GM18861 (cell line): ENCODE measurements around the gene TAAR6.
"Not testable (repeated sequence)": the region's sequence is repeated elsewhere in the genome, so short reads cannot be mapped to it uniquely, and the experiment has no call there.

Experiments used
- ATAC-seq: cut with Tn5 transposase; IDR thresholded peaks from one replicate; pipeline ENCODE4 v1.9.1; 2021; ENCODE audit not compliant: unreplicated experiment

TAAR6 gene

GRCh38 chr6:132587424-132587823 is 17.3 kb downstream of the TAAR6 start:
- no peak for ATAC-seq

DNA sequence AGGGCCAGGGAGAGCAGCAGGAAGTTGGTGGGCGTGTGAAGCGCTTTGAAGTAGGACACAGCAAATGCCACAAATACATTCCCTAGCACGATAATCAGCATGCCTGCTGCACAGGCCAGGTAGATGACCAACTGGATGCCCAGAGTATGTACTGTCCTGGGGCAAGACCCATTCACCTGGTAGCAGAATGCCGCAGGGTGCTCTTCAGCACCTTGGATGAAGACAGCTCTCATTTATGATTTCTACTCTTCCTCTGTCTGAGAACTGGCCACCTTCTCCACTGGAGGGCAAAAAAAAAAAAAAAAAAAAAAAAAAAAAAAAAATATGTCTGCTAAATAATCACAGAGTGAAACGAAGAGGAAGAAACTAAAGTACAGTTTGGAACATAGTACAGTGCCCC is 19.3 kb downstream of the TAAR6 start, which contains the start of gene TAAR5:
TAAR5 (minus strand) TSS at position 288 of the 400 bp plus-strand sequence; CDS start at position 233, 55 bp downstream.
- ATAC-seq = no peak

GRCh38 chr6:132590362-132590761 is 20.2 kb downstream of the TAAR6 start:
- no peak for ATAC-seq

DNA sequence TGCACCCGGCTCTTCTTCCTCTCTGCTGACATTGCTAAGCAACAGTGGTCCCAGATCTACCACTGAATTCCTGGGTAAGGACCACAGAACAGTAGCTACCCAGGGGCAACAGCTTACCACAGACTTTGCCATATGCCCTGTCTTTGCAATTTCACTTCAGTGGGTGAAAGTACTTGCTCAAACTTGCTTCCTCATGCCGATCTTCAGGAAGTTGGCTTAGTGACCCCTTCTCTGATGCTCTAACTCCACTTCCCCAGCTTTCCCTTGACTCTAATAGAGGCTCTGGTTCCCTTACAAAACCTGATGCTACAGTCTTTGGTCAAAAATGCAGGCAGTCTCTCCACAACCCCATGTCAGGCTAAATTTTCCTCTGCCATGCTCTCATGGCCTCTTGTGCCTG is 22.7 kb downstream of the TAAR6 start:
- ATAC-seq = no peak

DNA sequence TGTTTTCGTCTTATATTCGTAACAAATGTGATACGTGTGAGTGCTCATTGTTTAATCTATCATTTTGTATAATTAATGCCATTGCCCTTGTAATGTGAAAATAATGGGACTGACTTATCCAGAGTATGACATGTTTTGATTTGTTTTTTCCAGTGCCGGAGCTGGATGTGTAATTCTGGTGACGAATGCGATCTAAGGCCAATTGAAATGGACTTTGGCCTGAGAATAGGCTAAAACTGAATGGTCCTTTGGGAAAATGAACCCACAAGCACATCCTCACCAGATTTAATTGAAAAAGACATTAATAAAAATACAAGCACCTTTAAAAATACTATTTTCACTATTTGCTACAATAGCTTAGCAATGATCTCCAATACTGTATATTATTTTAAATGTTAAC is 26.1 kb downstream of the TAAR6 start:
- no peak for ATAC-seq

GRCh38 chr6:132598473-132598872 is 28.4 kb downstream of the TAAR6 start:
- no peak for ATAC-seq

DNA sequence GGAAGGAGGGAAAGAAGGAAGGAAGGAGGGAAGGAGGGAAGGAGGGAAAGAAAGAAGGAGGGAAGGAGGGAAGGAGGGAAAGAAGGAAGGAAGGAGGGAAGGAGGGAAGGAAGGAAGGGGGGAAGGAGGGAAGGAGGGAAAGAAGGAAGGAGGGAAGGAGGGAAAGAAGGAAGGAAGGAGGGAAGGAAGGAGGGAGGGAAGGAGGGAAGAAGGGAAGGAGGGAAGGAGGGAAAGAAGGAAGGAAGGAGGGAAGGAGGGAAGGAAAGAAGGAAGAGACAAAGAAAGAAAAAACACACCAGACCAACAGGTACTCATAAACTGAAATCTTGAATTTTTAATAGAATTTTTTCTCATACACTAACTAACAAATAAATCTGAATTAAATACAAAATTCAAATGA is 30.8 kb downstream of the TAAR6 start:
- not testable (repeated sequence) for ATAC-seq

GRCh38 chr6:132604635-132605152 is 34.6 kb downstream of the TAAR6 start:
- no peak for ATAC-seq

DNA sequence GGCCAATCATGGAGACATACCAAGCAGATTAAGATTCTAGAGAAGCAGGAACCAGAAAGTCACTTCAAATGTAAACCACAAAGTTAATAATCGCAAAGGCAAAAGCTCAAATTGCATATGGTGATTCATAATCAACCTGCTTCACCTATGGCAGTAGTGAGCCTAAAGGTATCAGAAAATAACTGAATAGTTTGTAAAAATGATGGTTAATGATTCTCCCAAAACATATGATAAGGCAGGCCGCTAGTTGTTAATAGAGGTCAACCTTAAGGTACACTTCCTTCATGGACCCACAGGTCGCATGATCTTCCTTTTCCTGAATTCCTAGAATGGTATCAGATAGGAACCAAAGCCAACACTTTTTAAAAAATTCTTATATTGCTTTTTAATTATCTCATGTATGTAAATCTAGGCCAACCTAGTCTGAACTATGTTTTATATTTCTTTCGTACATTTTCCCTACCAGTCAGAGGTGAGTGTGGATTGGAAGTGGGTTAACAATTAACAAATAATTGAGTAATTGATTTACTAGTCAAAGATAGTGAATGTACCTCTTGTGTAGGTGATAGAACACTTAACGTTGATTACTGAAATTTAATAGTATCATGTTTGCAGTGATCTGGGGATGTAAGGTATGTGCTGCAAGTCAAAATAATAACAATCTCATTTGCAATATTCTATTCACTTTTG is 37.6 kb downstream of the TAAR6 start:
- ATAC-seq = peak; percentile 93

DNA sequence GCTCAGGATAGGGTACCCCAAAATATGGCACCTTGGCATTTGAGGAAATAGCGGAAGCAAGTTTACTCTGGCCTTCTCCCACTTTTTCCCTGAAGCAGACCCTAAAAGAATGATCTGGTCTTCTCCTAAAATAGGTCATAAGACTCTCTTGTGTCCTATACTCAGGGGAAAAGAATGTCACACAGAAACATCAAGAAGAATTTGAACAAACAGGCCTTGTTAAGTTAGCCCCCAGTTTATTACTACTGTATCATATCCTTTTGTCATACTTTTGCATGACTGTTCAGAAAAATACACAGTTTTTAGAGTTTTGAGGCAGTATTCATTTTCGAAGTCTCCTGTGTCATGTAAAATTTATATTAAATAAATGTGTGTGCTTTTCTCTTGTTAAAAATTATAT is 41.5 kb downstream of the TAAR6 start:
- ATAC-seq = no peak

- ATAC-seq = peak; percentile 48
These were observed 42.5 kb downstream of the TAAR6 start for GRCh38 chr6:132612449-132613108.

DNA sequence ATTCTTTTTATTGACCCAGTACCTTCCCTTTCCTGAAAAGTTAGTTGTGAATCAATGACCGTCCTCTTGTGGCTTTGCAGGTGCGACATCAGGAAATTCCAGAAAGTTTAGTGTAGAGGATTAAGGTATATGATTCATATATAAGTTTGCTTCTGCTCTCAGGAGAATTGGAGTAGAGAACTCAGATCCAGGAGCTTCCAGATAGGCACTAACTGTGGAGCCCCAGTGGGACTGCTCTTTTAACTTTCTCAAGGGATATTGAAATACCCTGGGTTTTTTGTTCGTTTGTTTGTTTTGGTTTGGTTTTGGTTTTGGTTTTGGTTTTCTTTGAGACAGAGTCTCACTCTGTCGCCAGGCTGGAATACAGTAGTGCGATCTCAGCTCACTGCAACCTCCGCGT is 44.4 kb downstream of the TAAR6 start:
- ATAC-seq = peak; percentile 36

- no peak for ATAC-seq
These were observed 46.6 kb downstream of the TAAR6 start for GRCh38 chr6:132616677-132617076.
